HUDEP-2 (cell line): ENCODE data around the gene VAC14.
A peak's percentile ranks its signal among the peaks of the same experiment; 100 is the strongest.
"Not testable (repeated sequence)": the region's sequence is repeated elsewhere in the genome, so short reads cannot be mapped to it uniquely, and the experiment has no call there.

Source experiments
- DNase-seq, 76 experiments: peaks; one replicate each; lab custom pipeline; 2025; ENCODE audit not compliant: unreplicated experiment in 76 of 76; lab: John Stamatoyannopoulos, UW

Gene VAC14

DNA sequence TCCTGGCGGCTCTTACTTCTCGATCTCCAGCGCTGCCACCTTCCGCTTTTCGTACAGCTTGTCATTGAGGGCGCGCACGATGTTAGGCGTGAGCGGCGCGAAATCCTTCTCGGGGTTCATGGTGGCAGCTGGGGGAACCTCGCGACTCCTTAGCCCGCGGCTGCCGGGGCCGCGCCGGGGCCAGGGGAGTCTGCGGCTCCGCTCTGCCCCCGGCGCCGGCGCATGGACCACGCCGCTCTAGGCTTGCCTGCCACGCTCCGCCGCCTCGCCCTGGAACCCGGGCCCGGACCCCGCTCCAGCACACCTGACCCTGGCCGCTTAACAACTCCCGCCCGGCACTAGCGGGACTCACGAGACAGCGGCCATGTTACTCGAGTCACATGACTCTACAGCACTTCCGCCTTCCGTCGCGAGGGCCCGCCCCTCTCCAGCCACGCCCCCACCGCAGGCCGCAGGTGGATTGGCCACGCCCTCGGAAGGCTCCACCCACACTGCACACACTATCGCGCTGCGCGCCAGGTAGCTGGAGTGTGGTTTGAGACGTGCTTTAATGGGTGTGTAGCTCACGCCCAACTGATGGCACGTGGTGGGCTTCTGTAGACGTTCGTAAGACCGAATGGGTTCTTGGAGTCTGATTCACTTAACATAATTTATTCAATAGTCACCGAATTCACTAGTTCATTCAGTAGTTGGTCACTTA is at the start of gene VAC14:
Gene VAC14 (minus strand): TSS at position 378 of the 700 bp plus-strand sequence. CDS start 258 bp downstream, at position 120.
- DNase-seq, result peak in 75 of 76 experiments; percentile 33 to 98 (median 93)

- not testable (repeated sequence) for DNase-seq
Observed at GRCh38 chr16:70823498-70824118, 22.6 kb upstream of the VAC14 start.

DNA sequence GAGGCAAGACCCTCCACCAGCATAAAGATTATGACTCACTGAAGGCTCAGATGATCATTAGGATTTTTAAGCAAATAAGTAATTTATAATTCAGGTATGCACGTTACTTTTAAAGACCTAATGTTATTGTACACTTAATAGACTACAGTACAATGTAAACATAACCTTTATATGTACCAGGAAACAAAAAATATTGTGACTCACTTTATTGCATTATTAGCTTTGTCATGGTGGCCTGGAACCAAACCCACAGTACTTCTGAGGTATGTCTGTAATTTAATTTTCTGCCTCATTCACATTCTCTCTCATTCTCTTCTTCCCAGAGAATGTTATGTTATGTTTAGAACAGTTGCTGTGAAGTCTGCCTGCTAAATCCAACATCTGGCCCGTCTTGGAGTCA is 21.8 kb upstream of the VAC14 start:
- DNase-seq, result not testable (repeated sequence)

- DNase-seq, result not testable (repeated sequence)
Observed at GRCh38 chr16:70818088-70818487, 17.1 kb upstream of the VAC14 start.

- DNase-seq, result no peak
Observed at GRCh38 chr16:70809392-70810060, 8.6 kb upstream of the VAC14 start.

DNA sequence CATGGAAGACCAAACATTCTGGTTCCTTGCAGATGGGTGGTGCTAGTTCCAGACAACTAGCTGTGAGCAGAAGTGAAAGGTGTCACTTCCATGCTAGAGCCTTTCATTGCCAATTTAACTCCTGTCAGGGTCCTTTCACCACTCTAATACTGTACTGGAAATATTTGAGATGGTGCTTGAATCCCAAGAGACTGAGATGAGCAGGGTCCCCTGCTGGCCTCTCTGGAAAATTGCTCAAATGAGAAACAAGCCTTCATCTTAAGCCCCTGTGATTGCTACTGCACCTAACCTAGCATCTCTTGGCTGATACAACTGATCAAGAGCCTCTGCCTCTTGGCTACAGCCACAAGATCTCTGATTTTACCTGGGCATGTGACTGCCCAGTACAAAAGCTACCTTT is 7.4 kb upstream of the VAC14 start:
- no peak for DNase-seq

DNA sequence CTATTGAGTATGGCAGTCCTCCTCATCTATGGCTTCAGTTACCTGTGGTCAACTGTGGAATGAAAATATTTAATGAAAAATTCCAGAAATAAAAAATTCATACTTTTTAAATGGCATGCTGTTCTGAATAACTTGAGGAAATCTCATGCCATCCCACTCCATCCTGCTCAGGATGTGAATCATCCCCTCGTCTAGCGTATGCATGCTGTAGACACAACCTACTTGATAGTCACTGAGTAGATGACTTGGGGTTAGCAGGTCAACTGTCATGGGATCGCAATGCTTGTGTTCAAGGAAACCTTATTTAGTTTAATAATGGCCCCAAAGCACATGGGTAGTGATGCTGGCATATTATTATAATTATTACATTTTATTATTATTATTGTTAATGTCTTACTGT is 4.8 kb upstream of the VAC14 start:
- no peak for DNase-seq

- DNase-seq, result no peak
Observed at GRCh38 chr16:70805380-70805779, 4.4 kb upstream of the VAC14 start.

GRCh38 chr16:70804734-70805169 is 3.8 kb upstream of the VAC14 start:
- DNase-seq, result peak in 2 of 76 experiments; percentile 45 to 46

DNA sequence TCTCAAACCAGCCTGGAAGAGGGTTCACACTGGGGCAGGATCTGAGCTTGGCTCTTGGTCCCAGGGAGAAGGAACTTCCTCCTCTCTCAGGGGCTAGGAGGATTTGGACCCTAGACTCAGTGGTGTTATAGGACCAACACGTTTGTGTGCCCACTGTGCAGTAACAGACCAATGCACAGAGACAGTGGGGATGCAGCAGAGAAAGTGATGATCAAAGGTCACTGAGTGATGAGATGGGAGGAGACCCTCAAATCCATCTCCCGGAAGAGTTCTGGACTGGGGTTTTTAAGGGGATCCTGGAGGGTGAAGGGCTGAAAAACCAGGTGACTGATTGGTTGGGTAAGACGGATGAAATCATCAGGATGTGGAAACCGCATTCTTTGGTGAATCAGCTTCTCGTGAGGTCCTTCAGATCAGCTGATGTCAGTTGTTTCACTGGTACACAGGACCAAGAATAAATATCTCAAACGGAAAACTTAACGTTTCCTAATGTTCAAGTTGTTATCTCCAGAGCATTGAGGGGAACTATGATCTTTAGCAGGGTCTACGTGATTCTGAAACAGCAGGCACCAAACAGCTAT is 3.3 kb upstream of the VAC14 start:
- peak in 6 of 76 experiments; percentile 5 to 46 (median 32) for DNase-seq

DNA sequence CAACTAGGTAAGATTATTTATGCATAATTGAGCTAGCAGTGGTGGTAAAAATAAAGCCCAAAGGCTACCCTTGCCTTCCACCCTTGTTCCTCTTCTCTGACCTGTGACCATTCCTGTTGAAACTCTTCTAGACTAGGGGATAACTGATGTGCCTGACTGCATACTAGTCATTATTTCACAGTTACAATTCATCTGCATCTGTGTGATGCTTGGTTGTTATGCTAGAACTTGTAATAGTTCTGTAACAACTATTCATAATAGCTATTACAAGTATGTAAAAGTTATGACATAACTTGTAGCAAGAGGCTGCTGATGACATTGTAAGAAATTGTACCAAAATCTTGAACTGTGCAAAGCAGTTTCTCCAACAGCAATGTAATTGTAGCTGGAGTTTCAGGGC is 2.4 kb upstream of the VAC14 start:
- no peak for DNase-seq

- no peak for DNase-seq
Observed at GRCh38 chr16:70801611-70802010, 653 bp upstream of the VAC14 start.

DNA sequence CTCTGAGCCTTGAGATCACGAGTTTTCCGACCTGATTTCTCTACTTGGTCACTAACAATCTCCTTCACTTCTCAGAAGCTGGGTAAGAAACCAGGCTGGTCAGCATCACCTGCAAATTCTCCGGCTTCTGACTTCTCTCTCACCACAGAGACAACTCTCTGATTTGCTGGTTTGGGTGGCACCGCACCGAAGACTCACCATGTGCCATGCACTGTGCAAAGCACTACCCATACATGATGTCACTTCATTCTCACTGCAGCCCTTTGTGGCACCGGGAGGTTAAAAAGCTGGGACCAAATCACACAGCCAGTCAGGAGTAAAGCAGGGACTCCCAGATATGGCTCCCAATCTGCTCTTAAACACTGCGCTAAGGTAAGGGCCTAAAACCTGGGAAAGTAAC is 647 bp downstream of the VAC14 start:
- DNase-seq, result peak in 5 of 76 experiments; percentile 9 to 28 (median 12)

GRCh38 chr16:70796301-70796700 is 4.7 kb downstream of the VAC14 start:
- no peak for DNase-seq

GRCh38 chr16:70795296-70795912 is 5.6 kb downstream of the VAC14 start:
- no peak for DNase-seq

DNA sequence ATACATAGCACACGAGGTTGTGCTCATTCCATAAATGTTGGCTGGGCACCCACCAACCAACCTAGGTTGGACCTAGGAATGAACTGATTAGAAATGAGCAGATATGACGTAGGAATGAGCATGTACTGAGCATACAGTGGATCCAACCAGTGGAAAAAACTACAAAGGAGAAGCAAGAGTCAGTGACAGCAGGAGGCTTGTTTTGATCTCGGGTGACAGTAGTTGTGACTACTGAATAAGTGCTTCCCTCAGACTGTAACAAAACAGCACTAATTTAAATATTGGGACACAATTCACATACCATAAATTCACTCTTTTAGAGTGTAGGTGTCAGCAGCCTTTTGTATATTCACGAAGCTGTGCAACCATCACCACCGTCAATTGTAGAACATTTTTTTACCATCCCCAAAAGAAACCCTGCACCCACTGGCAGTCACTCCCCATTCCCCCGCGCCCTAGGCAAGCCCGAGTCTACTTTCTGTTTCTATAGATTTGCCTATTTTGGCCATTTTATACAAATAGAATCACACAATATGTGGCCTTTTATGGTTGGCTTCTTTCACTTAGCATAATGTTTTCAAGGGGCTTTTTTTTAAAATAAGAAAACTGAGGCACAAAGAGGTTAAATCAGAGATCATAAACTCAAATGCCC is 7.0 kb downstream of the VAC14 start:
- DNase-seq, result no peak

DNA sequence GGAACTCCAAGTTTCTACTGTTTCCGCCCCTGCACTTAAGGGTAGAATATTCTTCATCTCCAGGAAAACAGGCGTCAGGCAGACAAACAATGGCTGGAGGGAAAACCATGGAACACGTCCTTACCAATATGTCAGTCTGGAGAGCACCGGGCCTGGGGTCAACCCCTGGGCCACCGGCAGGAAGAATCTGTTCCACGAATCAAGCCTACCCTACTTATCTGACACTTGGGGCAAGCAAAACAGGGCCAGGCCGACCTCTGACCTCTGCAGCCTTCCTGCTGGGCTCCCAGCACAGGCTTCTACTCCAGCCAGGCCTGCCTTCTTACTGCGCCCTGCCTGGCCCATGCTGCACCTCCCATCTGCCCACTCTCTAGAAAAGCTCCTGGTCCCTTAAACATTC is 10.1 kb downstream of the VAC14 start:
- no peak for DNase-seq

DNA sequence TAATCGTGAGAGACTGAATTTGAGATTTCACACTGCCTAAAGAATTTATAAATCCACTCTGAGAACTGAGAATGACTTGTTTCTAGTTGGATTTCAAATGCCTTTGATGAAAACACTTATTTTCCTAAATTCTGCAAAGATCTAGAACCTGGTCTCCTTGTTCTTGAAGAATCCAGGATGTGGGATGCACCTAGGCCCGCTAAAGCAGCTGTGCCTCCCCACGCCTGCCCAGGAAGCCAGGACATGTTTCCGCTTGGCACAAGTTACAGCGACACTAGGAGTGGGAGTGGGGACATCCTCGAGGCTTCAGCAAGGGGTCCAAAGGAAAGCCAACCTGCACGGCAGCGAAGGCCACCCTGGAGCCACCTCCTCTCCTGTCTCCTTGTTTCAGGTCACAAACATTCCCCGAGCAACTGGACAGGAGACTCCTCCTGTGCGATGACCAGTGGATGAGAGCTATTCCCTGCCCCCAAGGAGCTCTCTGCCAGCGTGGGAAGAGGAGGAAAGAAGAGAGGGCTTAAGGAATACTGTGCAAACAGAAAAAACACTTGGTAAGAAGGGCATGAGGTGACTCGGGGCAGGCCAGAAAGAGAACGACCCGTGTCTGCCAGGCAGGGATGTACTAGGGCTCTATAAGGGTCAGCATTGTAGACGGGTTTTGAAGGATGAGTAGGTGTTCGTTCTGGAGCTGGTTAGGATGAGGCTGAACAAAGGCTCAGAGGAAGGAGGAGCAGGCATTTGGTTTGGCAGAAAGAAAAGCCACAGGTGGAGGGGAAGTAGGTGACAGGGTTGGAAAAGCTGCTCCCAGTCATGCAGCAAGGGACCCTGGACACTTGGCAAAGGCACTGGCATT is 11.1 kb downstream of the VAC14 start:
- DNase-seq, result no peak
